Ureter (tissue), 1 donor: Measurements from ENCODE around the gene SETD2. TPM values are rescaled to one million over a fixed set of nuclear protein-coding genes. Genes with fewer than 3 reads are reported as not detected.
"Not testable (repeated sequence)": the region's sequence is repeated elsewhere in the genome, so short reads cannot be mapped to it uniquely, and the experiment has no call there.

Experiments
- DNase-seq: peaks from one replicate; pipeline ENCODE4 v3.0.0-alpha.2; 2020; ENCODE audit warnings: low spot score
- total RNA-seq: library from RNA; stranded (reverse); gene quantifications from one replicate; pipeline ENCODE4 v1.2.4, GENCODE V29; 2023
- donor health status: DM: yes; HTN: yes; CAD: no.

SETD2 gene
- total RNA-seq, 1 donor from 2014 or later = 68.9 TPM

DNA sequence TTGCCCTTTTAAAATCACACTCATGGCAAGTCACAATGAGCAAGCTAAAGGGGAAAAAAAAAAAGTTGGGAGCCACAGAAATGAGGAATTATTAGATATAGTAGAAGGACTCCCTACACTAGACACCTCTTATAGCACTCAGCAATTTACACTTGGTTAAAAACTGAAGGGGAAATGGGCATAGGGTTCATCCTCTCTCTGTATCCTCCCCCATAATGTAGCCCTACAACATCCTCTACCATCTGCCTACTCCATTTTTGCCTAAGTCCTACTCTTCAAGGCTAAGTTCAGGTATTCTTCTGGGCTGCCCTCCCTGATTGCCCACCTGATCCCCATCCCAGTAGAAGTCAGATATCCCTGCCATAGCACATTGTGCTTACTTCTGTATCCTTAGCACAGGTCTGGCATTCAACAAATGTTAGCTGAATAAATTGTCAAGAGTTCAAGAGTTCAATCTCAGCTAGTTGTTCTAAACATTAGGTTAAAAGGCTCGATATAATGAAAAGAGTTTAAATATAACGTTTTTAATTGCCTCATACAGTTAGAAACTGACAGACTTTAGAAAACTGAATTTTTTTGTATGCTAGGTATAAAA is 14.5 kb downstream of the SETD2 start:
- no peak for DNase-seq

DNA sequence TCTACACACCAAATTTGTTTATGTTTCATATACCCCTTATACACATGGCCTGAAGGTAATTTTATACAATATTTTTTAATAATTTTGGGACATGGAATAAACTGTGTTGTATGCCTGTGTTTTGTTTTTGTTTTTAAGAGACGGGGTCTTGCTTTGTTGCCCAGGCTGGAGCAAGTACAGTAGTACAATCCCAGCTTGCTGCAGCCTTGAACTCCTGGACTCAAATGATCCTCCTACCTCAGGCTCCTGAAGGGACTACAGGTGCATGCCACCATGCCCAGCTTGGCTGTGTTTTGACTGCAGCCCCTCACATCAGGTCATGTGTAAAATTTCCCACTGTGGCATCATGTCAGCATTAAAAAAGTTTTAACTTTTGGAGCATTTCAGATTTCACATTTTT is 18.6 kb downstream of the SETD2 start:
- no peak for DNase-seq

DNA sequence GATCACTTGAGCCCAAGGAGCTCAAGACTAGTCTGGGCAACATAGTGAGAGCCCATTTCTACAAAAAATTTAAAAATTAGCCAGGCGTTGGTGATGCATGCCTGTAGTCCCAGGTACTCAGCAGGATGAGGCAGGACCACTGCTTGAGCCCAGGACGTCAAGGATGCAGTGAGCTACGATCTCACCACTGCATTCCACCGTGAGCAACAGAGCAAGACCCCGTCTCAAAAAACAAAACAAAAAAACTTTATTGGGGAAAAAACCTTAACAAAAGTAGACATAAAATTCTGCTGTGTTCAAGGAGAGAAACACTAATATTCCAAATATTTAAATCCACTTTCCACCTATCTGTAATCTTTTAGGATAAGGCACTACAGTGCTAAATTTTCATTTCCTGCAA is 20.8 kb downstream of the SETD2 start:
- no peak for DNase-seq

DNA sequence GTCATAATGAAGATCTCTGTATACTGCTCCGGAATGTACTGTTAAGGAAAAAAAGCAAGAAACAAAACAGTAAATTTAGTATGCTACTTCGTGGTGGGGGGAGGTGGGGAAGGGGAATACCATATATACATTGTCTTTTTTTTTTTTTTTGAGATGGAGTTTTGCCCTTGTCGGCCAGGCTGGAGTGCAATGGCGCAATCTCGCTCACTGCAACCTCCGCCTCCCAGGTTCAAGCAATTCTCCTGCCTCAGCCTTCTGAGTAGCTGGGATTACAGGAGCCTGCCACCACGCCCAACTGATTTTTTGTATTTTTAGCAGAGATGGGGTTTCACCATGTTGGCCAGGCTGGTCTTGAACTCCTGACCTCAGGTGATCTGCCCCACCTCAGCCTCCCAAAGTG is 21.4 kb downstream of the SETD2 start:
- DNase-seq = not testable (repeated sequence)

DNA sequence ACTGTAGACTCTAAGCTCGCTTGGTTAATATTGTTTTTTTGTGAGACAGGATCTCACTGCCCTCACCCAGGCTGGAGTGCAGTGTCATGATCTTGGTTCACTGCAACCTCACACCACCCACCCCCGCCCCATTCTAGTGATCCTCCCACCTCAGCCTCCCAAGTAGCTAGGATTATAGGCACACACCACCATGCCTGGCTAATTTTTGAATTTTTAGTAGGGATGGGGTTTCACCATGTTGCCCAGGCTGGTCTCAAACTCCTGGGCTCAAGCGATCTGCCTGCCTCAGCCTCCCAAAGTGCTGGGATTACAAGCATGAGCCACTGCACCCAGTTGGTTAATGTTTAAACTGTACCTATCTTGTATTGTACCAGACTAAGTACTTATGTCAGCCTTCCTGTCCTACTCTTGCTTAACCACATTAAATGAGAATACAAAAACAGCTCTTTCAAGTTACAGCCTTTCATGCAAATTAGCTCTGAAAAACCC is 22.9 kb downstream of the SETD2 start:
- DNase-seq = not testable (repeated sequence)

DNA sequence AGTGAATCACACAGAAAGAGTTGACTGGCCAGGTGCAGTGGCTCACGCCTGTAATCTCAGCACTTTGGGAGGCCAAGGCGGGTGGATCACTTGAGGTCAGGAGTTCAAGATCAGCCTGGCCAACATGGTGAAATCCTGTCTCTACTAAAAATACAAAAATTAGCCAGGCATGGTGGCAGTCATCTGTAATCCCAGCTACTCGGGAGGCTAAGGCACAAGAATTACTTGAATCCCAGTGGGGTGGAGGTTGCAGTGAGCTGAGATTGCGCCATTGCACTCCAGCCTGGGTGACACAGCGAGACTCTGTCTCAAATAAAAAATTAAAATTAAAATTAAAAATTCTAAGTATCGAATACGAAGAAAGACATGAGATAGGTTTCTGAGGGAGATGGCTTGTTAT is 23.4 kb downstream of the SETD2 start:
- DNase-seq = not testable (repeated sequence)

DNA sequence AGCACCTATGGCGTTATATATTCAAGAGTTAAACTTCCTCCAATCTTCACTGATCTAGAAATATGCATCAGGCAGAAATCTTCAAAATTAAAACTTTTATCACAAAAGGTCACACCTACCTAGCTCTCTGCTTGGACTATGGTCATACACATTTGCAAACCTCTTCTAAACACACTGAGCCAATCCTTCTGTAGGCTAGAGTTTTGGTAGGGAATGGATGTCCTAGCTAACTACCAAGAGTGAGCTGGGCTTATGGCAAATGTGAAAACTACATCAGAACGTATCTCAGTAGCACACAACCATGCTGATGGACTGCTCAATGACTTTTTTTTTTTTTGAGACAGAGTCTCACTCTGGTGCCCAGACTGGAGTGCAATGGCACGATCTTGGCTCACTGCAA is 29.6 kb downstream of the SETD2 start:
- DNase-seq = no peak

DNA sequence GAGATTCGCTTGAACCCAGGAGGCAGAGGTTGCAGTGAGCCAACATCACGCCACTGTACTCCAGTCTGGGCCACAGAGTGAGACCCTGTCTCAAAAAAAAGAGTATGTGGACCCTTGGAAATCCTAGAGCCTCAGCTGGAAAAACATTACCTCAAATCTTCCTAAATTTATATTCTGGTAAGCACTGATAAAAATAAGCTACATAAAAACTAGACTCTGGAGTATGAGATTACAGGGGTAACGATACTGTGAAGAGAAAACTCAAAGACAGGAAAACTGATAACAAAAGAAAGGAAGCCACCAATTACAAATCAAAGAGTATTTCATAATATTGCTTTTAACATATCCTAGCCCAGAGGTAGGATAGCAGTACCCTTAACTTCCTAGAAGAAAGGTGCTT is 30.3 kb downstream of the SETD2 start:
- no peak for DNase-seq

DNA sequence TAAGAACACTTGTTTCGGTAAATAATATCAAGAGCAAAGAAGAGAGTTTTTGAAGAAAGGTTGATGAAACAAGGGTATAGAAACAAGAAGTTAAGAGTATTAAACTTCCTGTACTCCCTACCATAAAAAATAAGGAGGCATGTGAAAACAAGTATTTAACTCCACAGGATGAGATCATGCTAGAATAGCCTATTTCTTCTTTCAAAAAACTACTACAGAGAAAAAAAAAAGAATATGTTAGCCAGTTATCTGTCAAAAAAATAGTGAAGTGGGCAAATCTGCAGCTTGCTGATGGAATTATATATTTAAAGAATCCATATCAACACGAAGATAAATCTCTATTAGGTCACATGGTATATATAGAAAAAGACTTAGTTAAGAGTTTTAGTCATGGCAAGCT is 33.4 kb downstream of the SETD2 start:
- no peak for DNase-seq

DNA sequence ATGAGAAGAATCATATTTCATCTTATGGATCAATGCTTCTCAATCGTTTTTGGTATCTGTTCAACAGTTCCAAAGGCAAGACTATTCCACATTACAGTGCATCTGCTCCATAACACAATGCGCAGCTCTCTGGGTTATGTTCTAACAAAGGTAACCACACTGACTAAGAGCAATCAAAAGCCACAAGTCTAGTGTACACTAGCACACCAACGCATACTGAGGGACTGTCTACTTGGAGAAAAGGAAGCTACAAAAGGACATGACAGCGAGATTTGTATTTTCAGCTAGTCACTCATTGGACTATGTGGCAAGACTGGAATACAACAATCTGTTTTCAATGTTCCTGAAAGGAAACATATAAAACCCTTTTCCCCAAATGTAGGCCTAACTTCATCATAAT is 35.8 kb downstream of the SETD2 start:
- DNase-seq = no peak

DNA sequence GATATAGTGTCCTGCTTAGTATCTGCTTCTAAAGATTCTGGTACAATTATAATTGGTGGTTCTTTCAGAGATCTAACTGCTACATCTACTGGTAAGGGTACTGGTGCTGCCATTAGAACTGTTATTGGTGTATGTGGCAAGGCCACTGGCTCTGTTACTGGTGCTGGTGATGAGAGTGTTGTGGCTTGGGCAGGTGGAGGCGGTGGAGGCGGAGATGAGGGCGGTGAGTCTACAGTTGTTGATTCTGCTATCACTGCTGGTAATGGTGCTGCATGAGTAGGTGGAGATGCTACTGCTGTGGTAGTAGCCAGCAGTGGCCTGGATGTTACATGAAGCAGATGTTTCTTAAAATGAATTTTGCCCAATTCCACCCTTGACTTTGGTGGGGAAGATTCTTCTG is 40.1 kb downstream of the SETD2 start:
- DNase-seq = no peak

DNA sequence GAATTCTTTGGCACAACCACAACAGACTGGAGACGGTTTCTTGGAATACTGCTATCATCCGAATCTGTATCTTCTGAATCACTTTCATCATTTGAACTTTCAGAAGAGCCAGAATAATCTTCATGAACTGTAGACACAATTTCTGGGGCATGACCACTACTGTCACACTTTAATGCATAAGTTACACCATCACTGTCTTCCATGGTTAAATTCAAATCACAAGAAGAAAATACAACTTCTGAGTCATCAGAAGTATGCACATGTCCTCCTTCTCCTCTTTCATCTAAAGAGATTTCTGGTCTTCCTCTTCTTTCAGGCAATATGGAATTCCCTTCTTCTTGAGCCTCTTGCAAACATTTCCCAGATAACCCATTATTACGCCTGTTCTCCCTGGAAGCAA is 42.5 kb downstream of the SETD2 start:
- no peak for DNase-seq

DNA sequence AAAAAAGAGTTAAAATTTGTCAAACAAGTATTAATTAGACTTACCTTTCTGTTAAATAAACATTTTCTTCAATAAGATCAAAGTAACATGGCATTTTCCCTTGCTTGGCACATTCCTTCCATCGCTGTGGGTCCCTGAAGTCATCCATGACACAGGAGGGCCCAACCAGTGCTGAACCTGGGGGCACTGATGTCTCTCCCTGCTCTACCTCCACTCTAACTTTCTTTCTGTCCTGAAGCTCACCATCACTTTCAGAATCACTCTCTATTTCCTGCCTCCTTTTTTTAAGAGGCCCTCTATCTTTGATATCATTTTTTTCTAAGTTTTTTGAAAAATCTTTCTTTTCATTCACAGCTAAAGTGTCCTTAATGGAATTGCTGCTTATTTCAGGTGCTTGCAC is 43.8 kb downstream of the SETD2 start:
- no peak for DNase-seq

DNA sequence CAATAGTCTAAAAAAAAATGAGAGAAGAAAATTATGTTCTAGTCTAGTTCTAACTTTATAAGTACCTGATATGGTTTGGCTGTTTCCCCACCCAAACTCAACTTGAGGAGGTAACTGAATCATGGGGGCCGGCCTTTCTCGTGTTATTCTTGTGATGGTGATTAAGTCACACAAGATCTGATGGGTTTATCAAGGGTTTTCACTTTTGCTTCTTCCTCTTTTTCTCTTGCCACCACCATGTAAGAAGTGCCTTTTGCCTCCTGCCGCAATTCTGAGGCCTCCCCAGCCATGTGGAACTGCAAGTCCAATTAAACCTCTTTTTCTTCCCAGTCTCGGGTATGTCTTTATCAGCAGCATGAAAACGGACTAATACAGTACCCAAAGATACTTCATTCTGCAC is 44.5 kb downstream of the SETD2 start:
- DNase-seq = not testable (repeated sequence)

DNA sequence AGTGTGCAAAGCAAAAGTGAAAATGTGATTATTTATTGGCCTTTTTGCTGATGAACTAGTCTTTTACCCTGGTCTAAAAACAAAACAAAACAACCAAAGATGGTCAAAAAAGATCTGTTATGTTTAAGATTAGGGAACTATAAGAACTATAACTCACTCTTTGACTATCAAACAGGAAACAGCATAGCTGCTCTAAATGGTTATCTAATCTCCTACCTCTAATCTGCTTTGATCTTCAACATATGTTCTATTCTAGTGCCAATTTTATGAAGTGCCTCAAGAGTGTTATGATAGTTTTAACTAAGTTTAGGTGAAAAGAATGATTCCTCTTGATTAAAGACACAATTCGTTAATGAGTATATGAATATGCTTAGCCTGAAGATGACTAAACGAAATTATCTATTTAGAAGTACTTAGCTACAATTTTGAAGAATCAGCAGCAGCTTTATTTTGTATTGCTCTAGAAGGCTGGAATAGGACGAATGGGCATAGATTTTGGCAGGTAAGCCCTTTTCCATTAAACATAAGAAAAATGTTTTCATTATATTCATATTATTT is 46.0 kb downstream of the SETD2 start:
- DNase-seq = no peak

DNA sequence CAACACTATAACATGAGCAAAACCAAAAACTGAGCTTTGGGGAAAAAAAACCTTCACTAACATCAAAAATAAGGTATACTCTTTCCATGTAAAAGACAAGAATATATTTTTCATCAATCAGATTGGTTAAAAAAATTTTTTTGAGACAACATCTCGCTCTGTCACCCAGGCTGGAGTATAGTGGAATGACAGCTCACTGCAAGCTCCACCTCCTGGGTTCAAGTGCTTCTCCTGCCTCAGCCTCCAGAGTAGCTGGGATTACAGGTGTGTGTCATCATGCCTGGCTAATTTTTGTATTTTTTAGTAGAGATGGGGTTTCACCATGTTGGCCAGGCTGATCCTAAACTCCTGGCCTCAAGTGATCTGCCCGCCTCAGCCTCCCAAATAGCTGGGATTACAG is 48.4 kb downstream of the SETD2 start:
- DNase-seq = not testable (repeated sequence)

DNA sequence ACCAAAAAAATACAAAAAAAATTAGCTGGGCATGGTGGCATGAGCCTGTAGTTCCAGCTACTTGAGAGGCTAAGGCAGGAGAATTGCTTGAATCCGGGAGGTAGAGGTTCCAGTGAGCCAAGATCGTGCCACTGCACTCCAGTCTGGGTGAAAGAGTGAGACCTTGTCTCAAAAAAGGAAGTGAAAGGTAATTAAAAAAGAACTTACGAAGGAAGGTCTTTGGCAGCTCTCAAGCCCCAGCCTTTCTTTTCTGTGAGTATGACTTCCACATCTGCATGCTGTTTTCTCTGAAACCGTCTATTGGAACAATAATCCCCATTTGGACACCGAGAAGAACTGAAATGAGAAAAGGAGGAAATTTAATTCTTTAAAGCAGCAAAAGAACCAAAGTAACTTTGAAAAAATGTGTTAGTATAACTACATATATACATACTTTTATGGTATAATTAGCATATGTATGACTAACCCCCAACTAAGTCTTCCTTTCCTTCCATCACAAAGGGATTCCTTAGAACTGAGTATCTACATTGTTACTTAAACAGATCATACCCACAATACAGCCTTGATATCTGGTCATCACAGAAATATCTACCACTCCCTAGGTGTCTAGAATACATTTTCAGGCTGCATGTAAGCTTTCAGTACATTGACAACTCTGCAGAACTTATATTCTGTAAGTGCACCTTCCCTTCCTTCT is 50.1 kb downstream of the SETD2 start:
- DNase-seq = no peak

DNA sequence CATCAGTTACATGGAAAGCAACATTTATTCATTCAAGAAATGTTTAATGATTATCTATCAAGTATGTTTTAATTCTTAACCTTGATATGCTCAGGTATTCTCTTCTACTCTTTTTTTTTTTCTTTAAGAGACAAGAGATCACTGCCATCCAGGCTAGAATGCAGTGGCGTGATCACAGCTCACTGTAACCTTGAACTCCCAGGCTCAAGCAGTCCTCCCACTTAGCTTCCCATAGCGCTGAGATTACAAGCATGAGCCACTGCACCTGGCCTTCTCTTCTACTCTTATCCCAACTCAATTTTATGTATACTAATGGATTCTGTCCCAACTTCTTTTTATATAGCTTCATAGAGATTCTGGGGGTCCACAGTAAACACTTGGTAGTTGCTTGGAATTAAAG is 50.9 kb downstream of the SETD2 start:
- DNase-seq = no peak

DNA sequence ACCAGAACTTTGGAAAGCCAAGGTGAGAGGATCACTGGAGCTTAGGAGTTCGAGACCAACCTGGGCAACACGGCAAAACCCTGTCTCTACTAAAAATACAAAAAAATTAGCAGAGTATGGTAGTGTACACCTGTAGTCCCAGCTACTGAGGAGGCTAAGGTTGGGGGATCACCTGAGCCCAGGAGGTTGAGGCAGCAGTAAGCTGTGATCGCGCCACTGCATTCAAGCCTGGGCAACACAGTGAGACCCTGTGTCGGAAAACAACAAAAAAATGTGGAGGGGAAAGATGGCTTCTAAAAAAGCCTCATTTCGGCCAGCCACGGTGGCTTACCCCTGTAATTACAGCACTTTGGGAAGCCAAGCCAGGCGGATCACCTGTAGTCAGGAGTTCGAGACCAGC is 54.5 kb downstream of the SETD2 start:
- DNase-seq = no peak

DNA sequence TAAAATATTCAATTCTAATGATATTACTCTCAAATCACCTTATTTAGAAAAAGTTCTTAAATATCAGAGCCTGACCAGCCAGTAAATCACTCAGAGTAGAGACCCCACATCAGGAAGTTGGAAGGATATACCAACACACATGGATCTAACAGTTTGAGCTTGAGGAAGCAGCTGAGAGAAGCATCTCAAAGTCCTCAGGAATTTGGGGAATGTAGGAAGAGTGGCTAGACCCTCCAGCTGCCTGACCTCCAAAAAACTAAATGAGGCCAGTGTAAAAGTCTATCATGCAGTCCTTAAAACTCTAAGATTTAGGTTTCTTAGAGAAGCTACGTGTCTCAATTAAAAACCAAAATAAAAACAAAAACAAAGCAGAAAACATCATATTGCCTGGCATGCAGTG is 55.4 kb downstream of the SETD2 start:
- no peak for DNase-seq

DNA sequence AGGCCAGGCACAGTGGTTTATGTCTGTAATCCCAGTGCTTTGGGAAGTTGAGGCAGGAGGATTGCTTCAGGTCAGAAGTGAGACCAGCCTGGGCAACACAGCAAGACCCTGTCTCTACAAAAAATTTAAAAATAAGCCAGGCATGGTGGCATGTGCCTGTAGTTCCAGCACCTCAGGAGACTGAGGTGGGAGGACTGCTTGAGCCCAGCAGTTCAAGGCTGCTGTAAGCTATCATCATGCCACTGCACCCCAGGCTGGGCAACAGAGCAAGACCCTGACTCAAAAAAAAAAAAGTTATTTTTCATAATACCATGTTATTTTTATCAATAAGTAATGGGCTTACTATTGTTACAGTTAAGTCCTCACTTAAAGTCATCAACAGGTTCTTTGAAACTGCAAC is 59.7 kb downstream of the SETD2 start:
- DNase-seq = no peak

DNA sequence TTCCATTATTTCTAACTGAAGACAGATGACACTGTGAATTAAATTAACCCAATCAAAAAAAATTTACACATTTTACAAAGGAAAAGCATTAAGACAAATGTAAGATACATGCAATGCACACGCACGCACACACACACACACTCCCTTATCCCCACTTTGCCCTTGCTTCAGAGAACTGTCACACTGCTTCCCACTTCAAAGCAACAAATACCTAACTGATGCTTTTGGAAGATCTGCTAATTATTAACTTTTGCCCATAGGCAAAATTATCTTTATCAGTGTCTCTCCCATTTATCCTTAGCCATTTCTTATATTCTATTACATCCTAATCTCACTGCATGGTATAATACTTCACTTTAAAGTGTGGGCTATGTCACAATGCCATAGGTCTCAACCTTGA is 60.3 kb downstream of the SETD2 start:
- DNase-seq = no peak

DNA sequence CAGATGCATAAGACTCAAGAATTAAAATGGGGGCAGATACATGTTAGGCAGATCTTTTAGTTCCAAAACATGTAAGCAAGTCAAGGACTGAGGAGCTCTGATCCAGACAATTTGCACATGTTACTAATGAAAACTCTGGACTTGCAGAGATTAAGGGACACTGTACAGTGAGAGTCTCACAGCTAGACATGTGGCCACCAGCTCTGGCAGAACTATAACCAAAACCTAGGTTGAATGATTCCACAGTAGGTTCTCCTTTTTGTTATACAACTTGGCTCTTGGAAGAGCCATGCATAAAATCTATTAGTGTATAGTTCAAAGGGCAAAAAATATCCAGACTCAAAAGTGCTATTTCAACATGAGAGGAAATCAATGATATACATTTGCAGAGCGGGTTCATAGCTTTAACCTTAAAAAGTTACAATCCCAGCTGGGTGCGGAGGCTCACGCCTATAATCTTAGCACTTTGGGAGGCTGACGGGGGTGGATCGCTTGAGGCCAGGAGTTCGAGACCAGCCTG is 61.8 kb downstream of the SETD2 start:
- DNase-seq = no peak
